GM18526 (cell line): ENCODE measurements around the gene TIMELESS.

Experiments
- POLR2A ChIP-seq: IDR thresholded peaks from 3 replicates; pipeline ENCODE4 v1.6.1; 2011; ENCODE audit not compliant: insufficient read length; ENCODE audit errors: extremely low read depth

TIMELESS gene

GRCh38 chr12:56413392-56413791 lies 35.8 kb downstream of the TIMELESS start:
- no peak for TF ChIP-seq POLR2A

GRCh38 chr12:56411781-56412639 lies 37.2 kb downstream of the TIMELESS start:
- no peak for TF ChIP-seq POLR2A

DNA sequence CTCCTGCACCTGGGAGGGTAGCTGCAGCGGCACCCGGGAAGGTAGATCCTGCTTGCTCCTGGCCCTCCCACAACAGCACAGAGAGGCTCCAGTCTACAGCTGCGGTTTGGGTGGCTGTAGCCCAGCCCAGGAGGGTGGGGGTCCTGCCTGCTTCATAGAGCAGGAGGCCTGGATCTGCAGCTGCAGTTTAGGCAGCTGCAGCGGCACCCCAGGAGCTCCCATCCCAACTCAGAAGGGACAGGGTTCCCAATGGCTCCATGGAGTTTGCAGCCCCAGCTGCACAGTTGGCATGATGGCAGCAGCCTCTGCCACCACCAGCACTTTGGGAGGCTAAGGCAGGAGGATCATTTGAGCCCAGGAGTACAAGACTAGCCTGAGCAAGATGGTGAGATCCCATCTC lies 38.5 kb downstream of the TIMELESS start:
- TF ChIP-seq POLR2A = no peak

DNA sequence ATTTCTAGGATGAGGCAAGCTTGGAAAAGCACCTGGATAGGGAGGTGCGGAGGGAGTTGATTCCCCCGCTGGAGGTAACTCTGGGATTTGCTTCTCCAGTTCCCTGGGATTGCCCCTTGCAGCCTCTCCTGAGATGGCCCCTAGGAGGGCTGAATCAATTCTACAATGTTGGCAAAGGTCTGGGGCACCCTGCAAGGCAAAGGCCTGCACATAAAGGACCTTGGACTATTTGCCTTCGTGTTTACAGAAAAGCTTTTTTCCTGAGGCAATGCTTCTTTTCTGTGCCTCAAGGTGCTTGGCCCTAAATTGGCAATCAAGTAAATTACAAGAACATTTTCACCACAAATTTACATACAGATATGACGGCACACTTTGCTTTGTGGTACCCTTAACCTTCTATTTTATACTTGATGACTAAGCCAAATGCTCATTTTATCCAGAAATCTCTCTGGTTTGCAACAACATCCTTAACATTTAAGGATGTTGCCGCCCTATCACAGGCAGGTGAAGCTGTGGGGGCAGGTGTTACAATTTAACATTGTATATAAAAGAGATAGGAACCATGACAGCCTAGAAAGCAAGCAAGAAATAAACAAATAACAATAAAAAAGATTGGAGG lies 40.3 kb downstream of the TIMELESS start:
- no peak for TF ChIP-seq POLR2A

DNA sequence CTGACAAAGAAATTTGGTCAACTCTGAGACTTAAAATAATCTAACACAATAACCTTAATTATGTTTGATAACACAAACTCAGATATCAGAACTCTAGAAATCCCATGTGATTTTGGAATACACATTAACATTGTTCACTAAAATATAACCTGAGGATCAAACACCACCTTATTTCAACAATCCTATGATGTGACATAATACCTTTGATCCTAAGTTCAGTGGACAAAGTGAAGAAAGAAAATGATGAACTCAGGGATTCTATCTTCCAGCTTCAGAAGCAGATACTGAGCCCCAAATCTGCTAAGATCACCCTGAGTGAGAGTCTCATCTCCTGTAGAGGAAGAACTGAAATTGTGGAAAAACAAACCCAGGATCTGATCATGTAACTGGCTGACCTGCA lies 50.9 kb downstream of the TIMELESS start:
- no peak for TF ChIP-seq POLR2A

DNA sequence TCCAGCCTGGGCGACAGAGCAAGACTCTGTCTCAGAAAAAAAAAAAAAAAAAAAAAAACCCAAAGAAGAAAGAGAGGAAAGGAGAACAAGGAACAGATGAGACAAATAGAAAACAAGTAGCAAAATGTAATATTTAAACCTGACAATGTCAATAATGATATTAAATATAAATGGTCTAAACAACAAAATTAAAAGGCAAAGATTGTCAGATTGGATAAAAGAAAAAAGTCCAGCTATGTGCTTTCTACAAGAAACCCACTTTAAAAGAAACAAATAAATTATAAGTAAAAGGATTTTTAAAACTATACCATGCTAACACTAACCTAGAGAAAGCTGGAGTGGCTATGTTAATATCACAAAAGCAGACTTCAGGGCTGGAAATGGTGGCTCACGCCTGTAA lies 56.9 kb downstream of the TIMELESS start:
- TF ChIP-seq POLR2A = no peak

- no peak for TF ChIP-seq POLR2A
These were observed 57.5 kb downstream of the TIMELESS start for GRCh38 chr12:56391721-56392120.

GRCh38 chr12:56389412-56389811 lies 59.8 kb downstream of the TIMELESS start:
- TF ChIP-seq POLR2A = no peak

GRCh38 chr12:56387152-56387736 lies 62.0 kb downstream of the TIMELESS start:
- TF ChIP-seq POLR2A = no peak

DNA sequence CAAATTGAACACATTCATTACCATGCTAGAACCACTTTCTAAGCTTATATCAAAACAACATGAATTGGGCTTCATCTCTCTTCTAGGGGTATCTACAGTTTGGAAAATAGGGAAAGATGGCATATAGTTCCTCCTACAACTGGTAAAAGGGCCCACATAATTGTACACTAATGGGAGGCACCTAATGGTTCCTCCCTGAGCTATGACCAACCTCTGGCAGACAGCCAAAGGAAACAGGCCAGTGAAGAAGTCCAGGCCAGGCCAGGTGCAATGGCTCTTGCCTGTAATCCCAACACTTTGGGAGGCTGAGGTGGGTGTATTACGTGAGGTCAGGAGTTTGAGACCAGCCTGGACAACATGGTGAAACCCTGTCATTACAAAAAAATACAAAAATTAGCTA lies 63.4 kb downstream of the TIMELESS start:
- no peak for TF ChIP-seq POLR2A

DNA sequence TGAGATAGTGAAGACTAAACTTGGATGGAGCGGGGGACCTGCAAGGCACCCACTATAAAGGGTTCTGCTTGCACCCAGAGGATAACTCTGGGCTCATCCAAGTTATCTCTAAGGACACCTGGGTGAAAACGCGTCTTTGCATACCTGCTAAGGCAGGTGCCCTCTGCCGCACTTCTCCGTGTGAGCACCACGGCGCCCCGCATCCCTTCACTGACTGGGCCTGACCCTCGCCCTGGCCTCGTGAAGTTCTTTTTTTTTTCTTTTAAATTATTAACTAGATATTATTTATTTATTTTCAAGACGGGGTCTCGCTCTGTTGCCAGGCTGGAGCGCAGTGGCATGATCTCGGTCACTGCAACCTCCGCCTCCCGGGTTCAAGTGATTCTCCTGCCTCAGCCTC lies 66.6 kb downstream of the TIMELESS start:
- TF ChIP-seq POLR2A = no peak

DNA sequence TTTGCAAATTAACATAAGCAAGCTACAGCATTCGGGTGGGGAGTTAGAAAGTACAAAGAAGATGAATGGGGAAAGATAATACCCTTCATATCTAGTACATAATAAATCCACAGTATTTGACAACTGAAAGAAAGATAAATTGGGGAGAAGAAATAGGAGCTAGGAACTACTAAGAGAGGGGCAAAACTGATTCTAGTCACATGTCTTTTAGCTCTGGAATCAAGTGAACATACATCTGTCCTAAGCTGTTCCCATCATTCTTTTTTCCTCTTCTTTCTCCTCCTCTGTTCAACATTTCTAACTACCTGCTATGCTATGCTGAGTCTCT lies 71.3 kb downstream of the TIMELESS start:
- TF ChIP-seq POLR2A = no peak

DNA sequence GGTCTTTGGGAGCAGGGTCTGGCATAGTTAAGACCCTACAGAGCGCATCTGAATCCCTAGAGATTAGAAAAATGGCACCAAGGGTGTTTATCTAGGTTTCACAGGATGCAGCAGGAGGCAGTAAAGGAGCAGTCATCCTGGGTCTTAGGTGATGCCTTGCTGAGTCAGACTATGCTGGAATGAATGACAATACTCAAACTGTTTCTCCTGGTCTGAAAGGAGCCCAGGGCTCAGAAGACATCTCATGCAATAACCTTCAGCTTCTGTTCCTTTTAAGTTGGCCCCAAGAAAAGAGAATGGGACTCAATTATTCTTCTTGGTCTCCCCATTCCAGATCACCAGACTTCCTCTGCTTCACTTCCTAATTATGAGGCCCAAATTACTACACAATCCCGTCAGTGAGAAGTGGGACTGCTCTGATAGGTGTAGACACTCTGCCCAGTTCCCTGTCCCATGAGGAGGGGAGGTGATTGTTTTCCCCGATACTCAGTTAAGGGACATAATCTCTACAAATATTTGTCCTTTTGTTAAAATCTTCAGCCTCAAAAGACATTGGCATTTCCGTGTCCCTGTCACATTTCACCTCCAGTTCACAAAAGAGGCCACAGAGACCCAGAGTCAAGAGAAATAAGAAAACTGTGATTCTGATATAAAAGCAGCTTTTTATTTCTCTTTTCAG lies 71.8 kb downstream of the TIMELESS start:
- TF ChIP-seq POLR2A = no peak

DNA sequence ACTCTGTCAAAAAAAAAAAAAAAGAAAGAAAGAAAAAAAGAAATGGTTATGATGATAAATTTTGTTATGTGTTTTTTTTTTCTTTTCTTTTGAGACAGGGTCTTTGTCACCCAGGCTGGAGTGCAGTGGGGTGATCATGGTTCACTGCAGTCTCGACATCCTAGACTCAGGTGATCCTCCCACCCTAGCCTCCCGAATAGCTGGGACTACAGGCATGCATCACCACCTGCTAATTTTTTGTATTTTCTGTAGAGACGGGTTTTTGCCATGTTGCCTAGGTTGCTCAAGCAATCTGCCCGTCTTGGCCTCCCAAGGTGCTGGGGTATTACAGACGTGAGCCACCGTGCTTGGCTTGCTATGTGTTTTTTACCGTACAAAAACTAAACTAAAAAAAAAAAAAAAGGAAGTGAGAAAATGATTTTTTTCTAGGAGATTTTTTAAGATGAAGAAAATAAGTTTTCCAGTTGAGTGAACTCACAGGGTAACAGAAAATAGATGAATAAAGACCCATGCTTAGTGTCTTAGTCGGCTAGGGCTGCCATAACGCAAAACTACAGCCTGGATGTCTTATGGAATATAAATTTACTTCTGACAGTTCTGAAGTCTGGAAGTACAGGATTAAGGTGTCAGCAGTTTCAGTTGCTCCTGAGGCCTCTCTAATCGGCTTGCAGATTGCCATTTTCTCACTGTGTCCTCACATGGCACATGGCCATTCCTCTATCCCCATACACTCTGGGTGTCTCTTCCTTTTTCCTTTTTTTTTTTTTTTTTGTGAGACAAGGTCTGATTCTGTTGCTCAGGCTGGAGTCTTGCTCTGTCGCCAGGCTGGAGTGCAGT lies 73.4 kb downstream of the TIMELESS start:
- TF ChIP-seq POLR2A = no peak

DNA sequence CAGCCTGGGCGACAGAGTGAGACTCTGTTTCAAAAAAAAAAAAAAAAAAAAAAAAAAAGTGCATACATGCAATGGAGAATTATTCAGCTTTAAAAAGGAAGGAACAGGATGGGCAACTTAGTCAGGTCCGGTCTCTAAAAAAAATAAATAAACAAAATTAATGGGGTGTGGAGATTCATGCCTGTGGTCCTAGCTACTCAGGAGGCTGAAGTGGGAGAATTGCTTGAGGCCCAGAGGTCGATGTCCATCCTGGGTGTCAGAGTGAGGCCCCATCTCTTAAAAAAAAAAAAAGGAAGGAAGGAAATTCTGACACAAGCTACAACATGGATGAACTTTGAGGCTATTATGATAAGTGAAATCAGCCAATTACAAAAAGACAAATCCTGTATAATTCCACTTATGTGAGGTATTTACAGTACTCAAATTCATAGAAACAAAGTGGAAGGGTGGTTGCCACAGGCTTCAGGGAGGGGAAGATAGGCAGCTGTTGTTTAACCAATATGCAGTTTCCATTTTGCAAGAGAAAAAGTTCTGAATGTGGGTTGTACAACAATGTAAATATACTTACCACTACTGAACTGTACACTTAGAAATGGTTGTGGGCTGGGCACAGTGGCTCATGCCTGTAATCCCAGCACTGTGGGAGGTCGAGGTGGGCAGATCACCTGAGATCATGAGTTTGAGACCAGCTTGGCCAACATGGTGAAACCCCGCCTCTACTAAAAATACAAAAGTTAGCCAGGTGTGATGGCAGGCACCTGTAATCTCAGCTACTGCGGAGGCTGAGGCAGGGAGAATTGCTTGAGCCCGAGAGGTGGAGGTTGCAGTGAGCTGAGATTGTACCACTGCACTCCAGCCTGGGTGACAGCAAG lies 74.3 kb downstream of the TIMELESS start:
- TF ChIP-seq POLR2A = no peak

- TF ChIP-seq POLR2A = no peak
These were observed 75.7 kb downstream of the TIMELESS start for GRCh38 chr12:56373515-56373914.
